GM12801 (cell line): ENCODE measurements around the gene RXRA.

ENCODE experiments used
- CTCF ChIP-seq: IDR thresholded peaks from one replicate; pipeline ENCODE4 v1.5.1; 2011; ENCODE audit warnings: control low read depth; ENCODE audit not compliant: insufficient read length; ENCODE audit errors: extremely low read depth

Gene RXRA

GRCh38 chr9:134427153-134427782 lies 101.0 kb downstream of the RXRA start:
- TF ChIP-seq CTCF, result no peak

- no peak for TF ChIP-seq CTCF
Observed at GRCh38 chr9:134428559-134428958, 102.3 kb downstream of the RXRA start.

- TF ChIP-seq CTCF, result no peak
Observed at GRCh38 chr9:134429007-134429406, 102.8 kb downstream of the RXRA start.

DNA sequence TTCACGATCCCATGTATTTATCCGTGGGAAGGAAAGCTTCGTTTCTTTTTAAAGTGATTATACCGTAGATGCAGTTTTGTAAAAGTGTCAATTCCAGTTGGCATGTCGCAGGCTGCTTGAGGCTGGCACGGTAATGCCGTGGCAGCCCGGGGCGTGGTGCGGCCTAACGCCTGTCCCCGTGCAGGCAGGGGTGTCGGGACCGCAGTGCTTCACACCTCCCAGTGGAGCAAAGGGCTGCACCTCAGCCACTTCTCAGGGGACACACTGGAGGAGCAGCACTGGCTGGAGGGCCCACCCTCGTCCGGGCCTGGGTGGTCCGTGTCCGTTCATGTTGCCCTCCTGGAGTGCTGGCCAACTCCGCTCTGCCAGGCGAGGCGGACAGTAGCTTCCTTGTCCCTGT lies 103.2 kb downstream of the RXRA start:
- no peak for TF ChIP-seq CTCF

DNA sequence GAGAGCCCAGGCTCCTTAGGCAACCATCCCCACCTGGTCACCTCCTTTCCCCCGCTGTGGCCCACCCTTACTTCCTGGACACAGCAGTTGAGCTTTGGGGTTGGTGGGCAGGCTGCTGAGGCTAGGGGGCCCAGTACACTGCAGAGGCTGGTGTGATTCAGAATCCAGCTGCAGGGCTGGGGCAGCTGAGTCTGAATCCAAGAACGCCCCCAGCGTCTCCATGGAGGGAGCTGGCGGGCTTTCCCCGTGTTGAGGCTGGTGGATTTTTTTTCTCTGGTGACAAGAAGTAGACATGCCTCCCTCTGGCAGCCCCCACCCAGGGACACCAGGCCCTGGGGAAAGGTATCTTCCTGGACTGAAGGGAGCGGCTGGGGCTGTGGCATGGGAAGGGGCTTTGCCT lies 104.8 kb downstream of the RXRA start:
- TF ChIP-seq CTCF, result no peak

GRCh38 chr9:134431626-134432025 lies 105.4 kb downstream of the RXRA start:
- no peak for TF ChIP-seq CTCF

DNA sequence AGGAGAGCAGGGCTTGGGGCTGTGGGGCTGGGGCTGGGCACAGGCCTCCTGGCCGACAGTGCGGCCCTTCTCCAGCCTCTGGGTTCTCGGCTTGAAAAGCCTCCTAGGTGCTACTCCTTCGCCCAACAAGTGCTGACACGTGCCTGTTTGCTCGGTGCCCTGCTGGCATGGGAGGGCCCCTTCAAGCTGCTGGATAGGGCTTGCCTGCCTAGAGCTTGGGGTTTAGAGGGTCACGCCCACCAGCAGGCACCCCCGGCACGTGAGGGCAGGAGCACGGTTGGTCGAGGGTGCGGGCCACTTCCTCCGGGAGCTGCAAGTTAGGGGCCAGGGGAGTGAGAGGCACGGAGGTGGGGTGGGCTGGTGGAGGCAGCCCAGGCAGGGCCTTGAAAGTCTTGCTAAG lies 106.2 kb downstream of the RXRA start:
- no peak for TF ChIP-seq CTCF
